ENCODE results near the gene PCSK7.

PCSK7 gene

GRCh38 chr11:117248341-117248740 is 16.5 kb upstream of the PCSK7 start:
- no peak for TF ChIP-seq ZFX (IDR thresholded peaks at IDR 0.05)
- no peak overlapping the region for H3K27ac ChIP-seq

DNA sequence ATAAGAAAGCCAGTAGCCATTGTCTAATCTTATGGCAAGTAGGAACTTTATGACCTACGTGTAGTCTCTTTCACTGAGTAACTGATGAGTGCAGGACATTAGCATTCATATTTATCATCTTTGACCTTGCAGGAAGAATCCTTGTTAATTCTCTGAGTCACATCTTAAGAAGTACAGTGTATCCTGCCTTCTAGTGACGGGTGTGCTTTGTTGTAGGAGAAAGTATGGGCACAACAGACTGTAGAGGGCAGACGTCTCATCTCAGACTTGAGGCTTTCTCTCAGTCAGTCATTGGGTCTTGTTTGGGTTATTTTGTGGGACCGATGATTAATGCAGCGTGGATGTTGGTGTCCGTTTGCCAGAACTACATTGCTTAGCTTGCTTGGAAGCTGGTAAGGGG is 7.4 kb upstream of the PCSK7 start:
- no peak overlapping the region for H3K27ac ChIP-seq
- TF ChIP-seq, protein P1, sequence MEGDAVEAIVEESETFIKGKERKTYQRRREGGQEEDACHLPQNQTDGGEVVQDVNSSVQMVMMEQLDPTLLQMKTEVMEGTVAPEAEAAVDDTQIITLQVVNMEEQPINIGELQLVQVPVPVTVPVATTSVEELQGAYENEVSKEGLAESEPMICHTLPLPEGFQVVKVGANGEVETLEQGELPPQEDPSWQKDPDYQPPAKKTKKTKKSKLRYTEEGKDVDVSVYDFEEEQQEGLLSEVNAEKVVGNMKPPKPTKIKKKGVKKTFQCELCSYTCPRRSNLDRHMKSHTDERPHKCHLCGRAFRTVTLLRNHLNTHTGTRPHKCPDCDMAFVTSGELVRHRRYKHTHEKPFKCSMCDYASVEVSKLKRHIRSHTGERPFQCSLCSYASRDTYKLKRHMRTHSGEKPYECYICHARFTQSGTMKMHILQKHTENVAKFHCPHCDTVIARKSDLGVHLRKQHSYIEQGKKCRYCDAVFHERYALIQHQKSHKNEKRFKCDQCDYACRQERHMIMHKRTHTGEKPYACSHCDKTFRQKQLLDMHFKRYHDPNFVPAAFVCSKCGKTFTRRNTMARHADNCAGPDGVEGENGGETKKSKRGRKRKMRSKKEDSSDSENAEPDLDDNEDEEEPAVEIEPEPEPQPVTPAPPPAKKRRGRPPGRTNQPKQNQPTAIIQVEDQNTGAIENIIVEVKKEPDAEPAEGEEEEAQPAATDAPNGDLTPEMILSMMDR (conservative IDR thresholded peaks at IDR 0.05), result no peak
- no peak for TF ChIP-seq ZFX (IDR thresholded peaks at IDR 0.05)

DNA sequence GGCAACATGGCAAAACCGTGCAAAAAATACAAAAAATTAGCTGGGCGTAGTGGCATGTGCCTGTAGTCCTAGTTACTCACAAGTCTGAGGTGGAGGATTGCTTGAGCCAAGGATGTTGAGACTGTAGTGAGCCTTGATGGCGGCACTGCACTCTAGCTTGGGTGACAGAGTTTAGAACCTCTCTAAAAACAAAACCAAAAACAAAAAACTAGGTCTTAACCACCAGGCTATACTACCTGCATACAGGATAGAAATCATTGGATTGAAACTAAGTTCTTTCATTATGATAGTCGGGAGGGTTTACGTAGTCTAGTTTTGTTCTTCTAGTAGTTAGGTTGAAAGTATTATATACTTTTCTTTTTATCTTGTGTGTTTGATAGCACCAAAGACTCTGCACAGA is 6.3 kb upstream of the PCSK7 start:
- TF ChIP-seq, protein P1 (conservative IDR thresholded peaks at IDR 0.05), result no peak
- TF ChIP-seq ZFX (IDR thresholded peaks at IDR 0.05), result no peak
- no peak overlapping the region for H3K27ac ChIP-seq

DNA sequence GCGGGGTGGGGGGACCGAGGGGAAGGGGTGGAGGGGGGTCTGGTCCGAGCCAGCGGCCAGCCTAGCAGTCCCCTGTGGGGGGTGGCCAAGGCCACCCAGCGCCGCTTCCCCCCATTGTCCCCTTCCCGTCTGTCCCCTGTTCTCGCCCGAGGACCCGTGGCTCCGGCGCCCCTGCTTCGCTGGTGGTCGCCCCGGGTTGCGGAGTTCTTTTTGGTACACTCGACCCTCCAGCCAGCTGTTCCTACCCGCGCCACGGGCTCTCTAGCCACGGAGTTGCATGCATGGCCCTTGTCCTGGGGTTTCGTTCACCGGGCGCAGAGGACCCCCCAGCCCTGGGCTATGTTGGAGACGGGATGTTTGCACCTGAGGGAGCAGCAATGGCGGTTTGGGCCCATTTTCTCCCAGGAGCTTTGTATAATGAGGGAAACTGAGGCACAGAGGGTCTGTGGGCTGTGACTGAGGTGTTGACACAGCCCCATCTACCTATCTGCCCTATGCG is 1.1 kb upstream of the PCSK7 start:
- peak overlapping the region; percentile 89 for H3K27ac ChIP-seq
- TF ChIP-seq ZFX (IDR thresholded peaks at IDR 0.05), result no peak
- TF ChIP-seq, protein P1 (conservative IDR thresholded peaks at IDR 0.05), result no peak

DNA sequence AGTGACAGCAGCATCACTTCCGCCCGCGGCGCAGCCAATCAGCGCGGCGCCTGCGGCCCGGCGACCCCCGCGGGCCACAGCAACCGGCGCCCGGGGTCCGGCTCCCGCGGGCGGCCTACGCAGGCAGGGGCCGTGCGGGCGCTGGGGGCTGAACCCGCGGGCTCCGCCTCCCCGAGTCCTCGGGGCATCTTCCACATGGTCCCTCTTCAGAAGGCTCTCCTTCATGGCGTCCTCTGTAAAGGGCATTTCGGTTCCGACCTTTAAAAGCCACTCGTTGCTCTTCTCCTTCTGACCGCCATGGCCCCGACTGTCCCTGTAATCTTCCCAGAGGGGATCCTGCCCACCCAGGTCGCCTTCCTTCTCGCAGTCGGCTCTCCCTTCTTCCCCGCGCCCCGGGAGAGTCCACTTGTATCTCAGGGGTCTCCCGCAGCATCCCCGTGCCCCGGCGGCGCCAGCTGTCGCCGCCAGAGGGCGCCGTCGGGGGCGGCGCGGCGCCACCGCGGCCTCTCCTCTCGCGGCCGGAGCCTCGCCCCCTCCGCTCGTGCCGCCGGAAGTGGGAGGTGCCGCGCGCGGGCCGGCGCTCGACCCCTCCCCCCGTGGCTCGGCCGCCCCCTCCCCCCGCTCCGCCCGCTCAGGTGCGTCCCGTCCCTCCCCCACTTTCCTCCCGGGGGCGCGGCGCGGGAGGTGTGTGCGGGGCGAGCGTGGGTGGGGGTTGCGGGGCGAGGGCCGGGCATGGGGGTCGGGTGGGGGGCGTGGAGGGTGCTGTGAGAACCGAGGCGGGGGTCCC is 412 bp upstream of the PCSK7 start, which contains the start of gene RNF214:
RNF214 (plus strand) TSS at position 580 of the 787 bp plus-strand sequence. CDS start 1,602 bp downstream, outside the sequence.
- TF ChIP-seq ZFX (IDR thresholded peaks at IDR 0.05), result peak; percentile 50; the same call in 1 of the 2 replicates
- TF ChIP-seq, protein P1 (conservative IDR thresholded peaks at IDR 0.05), result peak; percentile 99

DNA sequence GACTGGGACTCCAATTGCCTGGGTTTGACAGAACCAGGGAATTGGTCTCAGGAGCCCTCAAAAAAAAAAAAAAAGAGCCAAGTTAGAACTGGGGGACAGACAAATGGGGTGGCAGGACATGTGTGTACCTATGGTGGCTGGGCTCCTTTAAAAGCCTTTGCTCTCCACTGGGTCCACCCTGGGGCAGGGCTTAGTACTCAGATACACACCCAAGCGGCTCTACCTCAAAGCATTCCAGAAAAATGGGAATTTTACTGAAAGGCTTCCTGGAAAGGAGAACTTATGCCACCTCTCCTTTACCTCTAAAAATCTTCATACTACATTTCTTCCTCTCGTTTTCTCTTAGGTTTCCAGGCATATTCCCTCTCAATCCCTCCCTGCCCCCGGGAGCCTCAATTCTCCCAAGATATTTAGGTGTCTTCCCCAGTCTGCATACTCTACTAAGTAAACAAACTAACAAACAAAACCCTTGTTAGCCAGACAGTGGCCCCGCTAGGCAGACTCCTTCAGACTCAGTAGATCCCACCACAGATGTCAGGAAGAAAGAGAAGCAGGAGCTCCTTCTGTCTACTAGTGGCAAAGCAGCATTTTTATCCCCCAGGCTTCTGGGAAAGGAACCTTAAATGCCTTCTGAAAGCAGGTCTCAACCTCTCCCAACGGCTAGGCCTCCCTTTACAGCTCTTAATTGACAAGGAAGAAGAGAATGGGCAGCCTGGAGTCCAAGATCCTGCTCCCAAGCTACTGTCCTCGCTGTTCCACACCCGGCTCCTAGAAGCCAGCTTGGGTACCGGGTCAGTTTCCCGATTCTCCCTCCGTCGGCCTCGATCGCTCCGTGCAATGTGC is 653 bp downstream of the PCSK7 start:
- no peak for TF ChIP-seq ZFX (IDR thresholded peaks at IDR 0.05)
- TF ChIP-seq, protein P1 (conservative IDR thresholded peaks at IDR 0.05), result no peak
- peak overlapping the region; percentile 89 for H3K27ac ChIP-seq

More for the DNA sequence above, 412 bp upstream of the PCSK7 start, which contains the start of gene RNF214:
- peak within 1 kb of the TSS; percentile 89 for H3K27ac ChIP-seq

DNA sequence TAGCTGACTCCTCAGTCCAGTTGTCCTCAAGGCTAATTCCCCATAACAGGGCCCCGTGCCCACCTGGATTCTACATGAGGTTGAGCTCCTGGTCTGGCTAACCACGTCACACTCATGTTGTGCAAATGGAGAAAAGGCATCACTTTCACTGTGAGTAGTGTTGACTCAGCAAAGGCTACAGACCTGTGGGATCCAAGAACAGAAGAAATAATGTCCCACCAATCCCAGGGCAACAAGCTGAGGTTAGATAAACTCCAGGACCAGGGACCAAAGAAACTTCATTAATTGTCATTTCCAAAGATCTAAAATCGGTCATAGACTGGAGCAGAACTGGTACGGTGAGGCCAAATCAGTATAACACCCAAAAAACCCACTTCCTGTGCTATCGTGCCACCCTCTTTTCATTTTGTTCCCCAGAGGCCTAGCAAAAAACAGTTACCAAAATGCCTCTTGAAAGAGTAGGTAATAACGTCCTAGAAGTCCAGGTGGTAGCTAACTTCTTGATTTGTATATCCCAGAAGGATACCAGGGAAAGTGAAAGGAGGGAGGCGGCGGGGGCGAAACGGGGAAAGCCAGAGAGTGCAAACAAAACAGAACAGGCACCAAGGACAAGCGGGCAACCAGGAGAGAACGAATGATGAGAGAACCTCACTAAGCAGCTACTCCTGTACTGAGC is 1.4 kb downstream of the PCSK7 start:
- no peak for TF ChIP-seq ZFX (IDR thresholded peaks at IDR 0.05)
- TF ChIP-seq, protein P1 (conservative IDR thresholded peaks at IDR 0.05), result no peak
- H3K27ac ChIP-seq, result peak overlapping the region; percentile 89
